DMS153 treated with DMSO at 0.1 percent for 48 hours (cell line): Measurements from ENCODE around the gene ITPR3.
"Not testable (repeated sequence)": the region's sequence is repeated elsewhere in the genome, so short reads cannot be mapped to it uniquely, and the experiment has no call there.

Experiments used
- DNase-seq: peaks from one replicate; lab custom pipeline; 2025; ENCODE audit not compliant: unreplicated experiment; lab: John Stamatoyannopoulos, UW

Gene ITPR3

GRCh38 chr6:33590531-33591198 lies 30.5 kb upstream of the ITPR3 start:
- no peak for DNase-seq

GRCh38 chr6:33591424-33592032 lies 29.6 kb upstream of the ITPR3 start:
- no peak for DNase-seq

GRCh38 chr6:33592280-33592594 lies 28.9 kb upstream of the ITPR3 start:
- no peak for DNase-seq

GRCh38 chr6:33592595-33593413 lies 28.3 kb upstream of the ITPR3 start:
- no peak for DNase-seq

GRCh38 chr6:33593414-33593727 lies 27.8 kb upstream of the ITPR3 start:
- DNase-seq = no peak

GRCh38 chr6:33595001-33595846 lies 25.9 kb upstream of the ITPR3 start:
- no peak for DNase-seq

- not testable (repeated sequence) for DNase-seq
These were observed 24.2 kb upstream of the ITPR3 start for GRCh38 chr6:33596894-33597293.

- no peak for DNase-seq
These were observed 23.4 kb upstream of the ITPR3 start for GRCh38 chr6:33597551-33598322.

GRCh38 chr6:33599413-33599938 lies 21.6 kb upstream of the ITPR3 start:
- no peak for DNase-seq

GRCh38 chr6:33600761-33601160 lies 20.4 kb upstream of the ITPR3 start:
- DNase-seq = no peak

GRCh38 chr6:33602180-33602579 lies 18.9 kb upstream of the ITPR3 start:
- DNase-seq = no peak

- DNase-seq = no peak
These were observed 15.9 kb upstream of the ITPR3 start for GRCh38 chr6:33604941-33605854.

GRCh38 chr6:33606642-33607041 lies 14.5 kb upstream of the ITPR3 start:
- DNase-seq = no peak

GRCh38 chr6:33607126-33607783 lies 13.9 kb upstream of the ITPR3 start:
- no peak for DNase-seq

- DNase-seq = no peak
These were observed 13.3 kb upstream of the ITPR3 start for GRCh38 chr6:33607784-33608161.

GRCh38 chr6:33609019-33609418 lies 12.1 kb upstream of the ITPR3 start:
- no peak for DNase-seq

- no peak for DNase-seq
These were observed 11.6 kb upstream of the ITPR3 start for GRCh38 chr6:33609528-33609927.

GRCh38 chr6:33610067-33610466 lies 11.1 kb upstream of the ITPR3 start:
- DNase-seq = no peak
